CD14-positive monocyte (primary cell): ENCODE data around the gene ZNF710. TPM values are rescaled to one million over a fixed set of nuclear protein-coding genes. Genes with fewer than 3 reads are reported as not detected.

ENCODE experiments used
- DNase-seq, 3 donors: peaks; one replicate each; pipeline ENCODE4 v3.0.0-alpha.2; 2011 to 2022
- H2AFZ ChIP-seq: 2 replicates; pipeline ENCODE4 v1.6.0; 2012; ENCODE audit warnings: mild to moderate bottlenecking, low read depth, low read length, inconsistent platforms; ENCODE audit not compliant: insufficient read depth, poor library complexity, severe bottlenecking
- H3K27ac ChIP-seq, 2 donors: 1 replicate in 1 of 2; 2 replicates in 1 of 2; pipeline ENCODE4 v1.5.1; 2012 to 2013; ENCODE audit warnings: low read length in 2 of 2, control low read depth in 1 of 2, inconsistent platforms in 1 of 2, low read depth in 1 of 2, mild to moderate bottlenecking in 1 of 2
- H3K27me3 ChIP-seq, 2 donors: one replicate each; pipeline versions ENCODE4 v1.6.0 to v1.6.1; 2011 to 2013; ENCODE audit warnings: low read length in 2 of 2; ENCODE audit not compliant: control insufficient read depth in 2 of 2, insufficient read depth in 2 of 2
- H3K36me3 ChIP-seq, 2 donors: replicated peaks in 1 of 2; 1 replicate in 1 of 2; 2 replicates in 1 of 2; pipeline versions ENCODE4 v1.5.1 to v1.6.1; 2012 to 2013; ENCODE audit warnings: low read length in 2 of 2, control low read depth in 1 of 2, inconsistent platforms in 1 of 2, mild to moderate bottlenecking in 1 of 2; ENCODE audit not compliant: insufficient read depth in 2 of 2, control insufficient read depth in 1 of 2
- H3K4me1 ChIP-seq, 2 donors: 1 replicate in 1 of 2; 2 replicates in 1 of 2; pipeline versions ENCODE4 v1.5.1 to v1.6.1; 2012 to 2013; ENCODE audit warnings: low read length in 2 of 2, control low read depth in 1 of 2, inconsistent platforms in 1 of 2, mild to moderate bottlenecking in 1 of 2, moderate library complexity in 1 of 2; ENCODE audit not compliant: insufficient read depth in 2 of 2, control insufficient read depth in 1 of 2
- H3K4me2 ChIP-seq: replicated peaks from 2 replicates; pipeline ENCODE3; 2012; ENCODE audit warnings: low read length, moderate library complexity, mild to moderate bottlenecking; ENCODE audit not compliant: poor library complexity, severe bottlenecking; ENCODE audit errors: extremely low read depth
- H3K4me3 ChIP-seq, 3 experiments: fragments of 200-600 bp in 1 of 3; sonication (generic) in 1 of 3; replicated peaks in 1 of 3; 1 replicate in 2 of 3; 2 replicates in 1 of 3; pipeline ENCODE4 v1.5.1; 2011 to 2013; ENCODE audit warnings: low read length in 3 of 3, mild to moderate bottlenecking in 3 of 3, control low read depth in 2 of 3, low read depth in 2 of 3, inconsistent platforms in 1 of 3, moderate library complexity in 1 of 3
- H3K79me2 ChIP-seq: 2 replicates; pipeline ENCODE4 v1.6.0; 2012; ENCODE audit warnings: mild to moderate bottlenecking, control low read depth, inconsistent platforms, low read length, moderate library complexity; ENCODE audit not compliant: insufficient read depth
- H3K9ac ChIP-seq: 2 replicates; pipeline ENCODE4 v1.6.0; 2017; ENCODE audit warnings: low read length, mild to moderate bottlenecking; ENCODE audit not compliant: insufficient read depth, poor library complexity, severe bottlenecking
- H3K9me3 ChIP-seq, 2 donors: replicated peaks in 1 of 2; 1 replicate in 1 of 2; 2 replicates in 1 of 2; pipeline versions ENCODE4 v1.5.1 to v1.6.1; 2012 to 2013; ENCODE audit warnings: low read length in 2 of 2, control low read depth in 1 of 2; ENCODE audit not compliant: control insufficient read depth in 1 of 2, insufficient read depth in 1 of 2
- H4K20me1 ChIP-seq: 2 replicates; pipeline ENCODE4 v1.6.0; 2012; ENCODE audit warnings: mild to moderate bottlenecking, low read length, control low read depth, moderate library complexity; ENCODE audit not compliant: insufficient read depth
- H3K27ac Mint-ChIP-seq, 7 donors: one replicate each; pipeline ENCODE4 v1.8.0; 2020; ENCODE audit warnings: mild to moderate bottlenecking in 7 of 7, mixed read lengths in 7 of 7, moderate library complexity in 6 of 7, inconsistent platforms in 2 of 7
- H3K27me3 Mint-ChIP-seq, 3 donors: one replicate each; pipeline ENCODE4 v1.8.0; 2021 to 2022; ENCODE audit warnings: low read depth in 3 of 3, mild to moderate bottlenecking in 3 of 3, mixed read lengths in 3 of 3, moderate library complexity in 3 of 3, inconsistent platforms in 1 of 3
- H3K36me3 Mint-ChIP-seq, 2 donors: one replicate each; pipeline ENCODE4 v1.8.0; 2020; ENCODE audit warnings: mixed read lengths in 2 of 2, inconsistent platforms in 1 of 2, mild to moderate bottlenecking in 1 of 2
- H3K4me1 Mint-ChIP-seq: one replicate; pipeline ENCODE4 v1.8.0; 2020; ENCODE audit warnings: mild to moderate bottlenecking, mixed read lengths
- H3K4me3 Mint-ChIP-seq, 2 donors: one replicate each; pipeline ENCODE4 v1.8.0; 2020; ENCODE audit warnings: mild to moderate bottlenecking in 2 of 2, mixed read lengths in 2 of 2, moderate library complexity in 1 of 2
- H3K9me3 Mint-ChIP-seq, 7 donors: one replicate each; pipeline ENCODE4 v1.8.0; 2020 to 2022; ENCODE audit warnings: mixed read lengths in 7 of 7, mild to moderate bottlenecking in 6 of 7, moderate library complexity in 6 of 7, inconsistent platforms in 2 of 7
- CTCF ChIP-seq: fragments of 200-600 bp; IDR thresholded peaks from one replicate; pipeline ENCODE4 v1.8.0; 2022; ENCODE audit warnings: antibody characterized with exemption, mild to moderate bottlenecking
- WGBS: methylation state at CpG from one replicate; pipeline ENCODE4 v1.1.5; 2013; ENCODE audit warnings: missing lambda C conversion rate; ENCODE audit not compliant: insufficient coverage; 5-methylcytosine and 5-hydroxymethylcytosine counted together
- intact Hi-C, 2 donors: fragments of 100-400 bp; cut with micrococcal nuclease; formaldehyde crosslinking; loops; one replicate each; pipeline versions ENCODE4 v1.15.0 to v1.15.1; 2023
- polyA plus RNA-seq, 3 donors: library from polyadenylated mRNA; depleted of rRNA in 1 of 3; unstranded in 2 of 3; stranded (reverse) in 1 of 3; fragments of 300-500 nt in 2 of 3; fragments of >200 nt in 1 of 3; fragmentation: Illumina TruSeq in 2 of 3; gene quantifications; 1 replicate in 2 of 3; 2 replicates in 1 of 3; pipeline ENCODE4 v1.2.3, GENCODE V29; 2012 to 2021

Gene ZNF710
- polyA plus RNA-seq, 3 donors, result 3.4 to 45.6 (median 4.8) TPM

GRCh38 chr15:90008607-90009006 lies 7.5 kb downstream of the ZNF710 start:
- no peak for TF ChIP-seq CTCF
- Histone ChIP-seq H4K20me1 (peaks cover 40% of the 10 kb centered on the region), H3K9me3 (peaks cover 6 to 9% of the 10 kb centered on the region in 2 donors), H3K27me3 (no peaks in the 10 kb centered on the region), H3K79me2 (peaks cover 99% of the 10 kb centered on the region), H3K4me2 (no peak overlapping the region), H3K4me1 (peaks cover 83 to 91% of the 10 kb centered on the region in 2 donors), H3K27ac (peak overlapping the region in 1 of 2 donors; percentile 60), H3K4me3 (peak overlapping the region in 1 of 3 experiments; percentile 28), H3K9ac (no peak overlapping the region), H2AFZ (no peak overlapping the region), H3K36me3 (peaks cover 10 to 32% of the 10 kb centered on the region in 2 donors)
- H3K27me3 Mint-ChIP-seq, result peaks cover 0 to 2% (median 0%) of the 10 kb centered on the region in 3 donors
- peaks cover 61 to 77% of the 10 kb centered on the region in 2 donors for H3K36me3 Mint-ChIP-seq
- no CpG with 5 or more reads among the region's 7 CpGs for WGBS
- peaks cover 81% of the 10 kb centered on the region for H3K4me1 Mint-ChIP-seq
- no peak overlapping the region for H3K4me3 Mint-ChIP-seq
- intact Hi-C loops, result loop anchor here (5.0 to 10.0 kb wide), 3 partner anchors 36 to 114 kb away; partner anchors contain the start of gene AP3S2 (in 1 of the 2)
- DNase-seq, result no peak
- H3K9me3 Mint-ChIP-seq, result peaks cover 2 to 13% (median 10%) of the 10 kb centered on the region in 7 donors
- H3K27ac Mint-ChIP-seq, result peak overlapping the region in 6 of 7 donors; percentile 13 to 95 (median 77)

GRCh38 chr15:90009301-90010022 lies 8.3 kb downstream of the ZNF710 start:
- peaks cover 99% of the 10 kb centered on the region for H3K79me2 ChIP-seq
- peak overlapping the region in 1 of 3 experiments; percentile 28 for H3K4me3 ChIP-seq
- intact Hi-C loops, result loop anchor here (5.0 to 10.0 kb wide), 3 partner anchors 37 to 115 kb away; partner anchors contain the start of gene AP3S2 (in 1 of the 2)
- H3K9me3 Mint-ChIP-seq, result peaks cover 2 to 13% (median 10%) of the 10 kb centered on the region in 7 donors
- H4K20me1 ChIP-seq, result peaks cover 40% of the 10 kb centered on the region
- WGBS, result 65% methylated on average over 6 of the region's 6 CpGs
- peak overlapping the region; percentile 40 for H3K4me2 ChIP-seq
- H3K4me1 ChIP-seq, result peaks cover 82 to 91% of the 10 kb centered on the region in 2 donors
- peaks cover 6 to 9% of the 10 kb centered on the region in 2 donors for H3K9me3 ChIP-seq
- no peaks in the 10 kb centered on the region for H3K27me3 ChIP-seq
- no peak overlapping the region for H2AFZ ChIP-seq
- peak overlapping the region; percentile 76 to 95 (median 84) for H3K27ac Mint-ChIP-seq
- peak in 2 of 3 donors; percentile 60 to 74 for DNase-seq
- peak overlapping the region; percentile 26 to 60 for H3K27ac ChIP-seq
- peaks cover 7 to 32% of the 10 kb centered on the region in 2 donors for H3K36me3 ChIP-seq
- H3K9ac ChIP-seq, result no peak overlapping the region
- H3K27me3 Mint-ChIP-seq, result peaks cover 0 to 2% (median 0%) of the 10 kb centered on the region in 3 donors
- H3K4me3 Mint-ChIP-seq, result peak overlapping the region; percentile 45 to 81
- no peak for TF ChIP-seq CTCF
- H3K36me3 Mint-ChIP-seq, result peaks cover 57 to 68% of the 10 kb centered on the region in 2 donors
- peaks cover 80% of the 10 kb centered on the region for H3K4me1 Mint-ChIP-seq
